A549 (cell line): Measurements from ENCODE around the gene FOXO3. TPM values are rescaled to one million over a fixed set of nuclear protein-coding genes. Genes with fewer than 3 reads are reported as not detected.

Experiments
- ATAC-seq, 2 experiments: fragments of 200-7000 bp in 1 of 2; fragments of >200 bp in 1 of 2; cut with Nextera tagmentation in 1 of 2; cut with Tn5 transposase in 1 of 2; 3 replicates each; pipeline versions ENCODE4 v1.8.0 to v1.9.1; 2018 to 2020; ENCODE audit warnings: mild to moderate bottlenecking in 1 of 2, moderate library complexity in 1 of 2
- CTCF ChIA-PET: fragments of 300-600 bp; sonication (Branson Sonifier 250); formaldehyde crosslinking; extraction: SDS; loops from one replicate; lab custom pipeline; 2021; ENCODE audit warnings: antibody characterized with exemption, inconsistent platforms; lab: Yijun Ruan, JAX
- POLR2A ChIA-PET: fragments of 350-600 bp; formaldehyde crosslinking; extraction: SDS; loops from one replicate; lab custom pipeline; 2021; ENCODE audit warnings: antibody characterized with exemption, inconsistent platforms; lab: Yijun Ruan, JAX
- DNase-seq, 2 experiments: peaks; one replicate each; pipeline versions ENCODE4 v3.0.0 to v3.0.0-alpha.2; 2011 to 2016; ENCODE audit warnings: low read depth in 1 of 2, low spot score in 1 of 2
- FAIRE-seq: peaks from 2 replicates; lab custom pipeline; 2011; peaks lifted over from hg19 to GRCh38; lab: Jason Lieb, UNC
- H3K27ac ChIP-seq, 2 experiments: fragments of >200 bp; sonication (Bioruptor Twin); formaldehyde crosslinking; 3 replicates each; pipeline ENCODE4 v1.5.1; 2016 to 2017
- H3K4me1 ChIP-seq: fragments of >200 bp; sonication (Bioruptor Twin); formaldehyde crosslinking; 3 replicates; pipeline ENCODE4 v1.6.1; 2016
- H3K4me2 ChIP-seq: fragments of >200 bp; sonication (Bioruptor Twin); formaldehyde crosslinking; 3 replicates; pipeline ENCODE4 v1.6.1; 2016
- H3K4me3 ChIP-seq: fragments of >200 bp; sonication (Bioruptor Twin); formaldehyde crosslinking; 3 replicates; pipeline ENCODE4 v1.5.1; 2016
- H3K9me3 ChIP-seq: fragments of >200 bp; sonication (Bioruptor Twin); formaldehyde crosslinking; 3 replicates; pipeline ENCODE4 v1.6.1; 2016
- CBX8 ChIP-seq: fragments of 200-600 bp; sonication (generic); IDR thresholded peaks from 2 replicates; pipeline ENCODE4 v1.6.1; 2016
- CHD2 ChIP-seq: fragments of 150-350 bp; IDR thresholded peaks from 2 replicates; pipeline ENCODE4 v1.6.1; 2014; ENCODE audit warnings: low read length; ENCODE audit not compliant: partially characterized antibody
- ESRRA ChIP-seq: fragments of 150-350 bp; IDR thresholded peaks from 2 replicates; pipeline ENCODE4 v1.6.1; 2014; ENCODE audit warnings: mild to moderate bottlenecking, low read length, borderline replicate concordance
- FOSL2 ChIP-seq, 2 experiments: fragments of 450-650 bp in 1 of 2; fragments of >200 bp in 1 of 2; sonication (Bioruptor Twin) in 1 of 2; formaldehyde crosslinking; IDR thresholded peaks; 2 replicates each; pipeline versions ENCODE4 v1.5.0 to v1.6.1; 2016 to 2020; ENCODE audit warnings: mild to moderate bottlenecking in 1 of 2, moderate library complexity in 1 of 2
- HOXA7 ChIP-seq: fragments of 250-450 bp; sonication (Bioruptor Pico); IDR thresholded peaks from 2 replicates; pipeline ENCODE4 v1.5.0; 2020; ENCODE audit warnings: mild to moderate bottlenecking, moderate library complexity
- HOXB13 ChIP-seq: fragments of 250-450 bp; sonication (Bioruptor Pico); IDR thresholded peaks from 2 replicates; pipeline ENCODE4 v1.5.0; 2020; ENCODE audit warnings: low read depth, mild to moderate bottlenecking, moderate library complexity
- MAFK ChIP-seq: fragments of 450-650 bp; IDR thresholded peaks from 2 replicates; pipeline ENCODE4 v1.6.1; 2014; ENCODE audit not compliant: partially characterized antibody
- POLR2AphosphoS2 ChIP-seq: conservative IDR thresholded peaks from 2 replicates; pipeline ENCODE4 v1.6.1; 2012; ENCODE audit warnings: low read length, improper control_type of control experiment, inconsistent platforms
- RAD21 ChIP-seq, 2 experiments: fragments of >200 bp in 1 of 2; sonication (Bioruptor Twin) in 1 of 2; formaldehyde crosslinking in 1 of 2; IDR thresholded peaks in 1 of 2; conservative IDR thresholded peaks in 1 of 2; 2 replicates in 1 of 2; 3 replicates in 1 of 2; pipeline ENCODE4 v1.6.1; 2012 to 2018; ENCODE audit warnings: inconsistent platforms in 1 of 2
- SMC3 ChIP-seq: fragments of >200 bp; sonication (Bioruptor Twin); formaldehyde crosslinking; IDR thresholded peaks from 3 replicates; pipeline ENCODE4 v1.6.1; 2018; ENCODE audit warnings: inconsistent platforms
- TFCP2L1 ChIP-seq: fragments of 250-450 bp; sonication (Bioruptor Pico); IDR thresholded peaks from 2 replicates; pipeline ENCODE4 v1.5.0; 2021; ENCODE audit warnings: mild to moderate bottlenecking
- TP53 ChIP-seq: fragments of 250-450 bp; sonication (Bioruptor Pico); IDR thresholded peaks from 2 replicates; pipeline ENCODE4 v1.5.0; 2021; ENCODE audit warnings: mild to moderate bottlenecking, moderate library complexity
- ZC3H11A ChIP-seq: fragments of 450-650 bp; IDR thresholded peaks from 2 replicates; pipeline ENCODE4 v1.6.1; 2014; ENCODE audit warnings: antibody characterized with exemption, mild to moderate bottlenecking
- ZSCAN20 ChIP-seq: fragments of 250-450 bp; sonication (Bioruptor Pico); IDR thresholded peaks from 2 replicates; pipeline ENCODE4 v1.8.0; 2022; ENCODE audit warnings: mild to moderate bottlenecking, moderate library complexity
- WGBS: methylation state at CpG from one replicate; pipeline ENCODE4 v1.1.6; 2017; ENCODE audit errors: missing lambda C conversion rate; 5-methylcytosine and 5-hydroxymethylcytosine counted together
- polyA plus RNA-seq, 4 experiments: library from polyadenylated mRNA; depleted of rRNA in 3 of 4; stranded (reverse); fragments of >200 nt; fragmentation: RNase III in 1 of 4; extraction: RNeasy Plus Mini Kit Qiagen cat#74134 plus additional on column Dnase treatment in 1 of 4; gene quantifications; 2 replicates in 3 of 4; 3 replicates in 1 of 4; pipeline ENCODE4 v1.2.3, GENCODE V29; 2011 to 2017
- TF ChIP-seq, protein P1 (sequence below): fragments of >200 bp; sonication (Bioruptor Twin); formaldehyde crosslinking; IDR thresholded peaks from 3 replicates; pipeline ENCODE4 v1.5.1; 2016
- TF ChIP-seq, protein P2 (sequence below): fragments of >200 bp; sonication (Bioruptor Twin); formaldehyde crosslinking; IDR thresholded peaks from 2 replicates; pipeline ENCODE4 v1.6.1; 2016
- TF ChIP-seq, protein P3 (sequence below): fragments of 250-450 bp; sonication (Bioruptor Pico); IDR thresholded peaks from 2 replicates; pipeline ENCODE4 v1.5.0; 2020; ENCODE audit warnings: low read depth, mild to moderate bottlenecking, moderate library complexity
- TF ChIP-seq, protein P4 (sequence below): IDR thresholded peaks from 2 replicates; pipeline ENCODE4 v1.6.1; 2012; ENCODE audit warnings: low read depth, borderline replicate concordance
- TF ChIP-seq, protein P5 (sequence below): IDR thresholded peaks from 2 replicates; pipeline ENCODE4 v1.6.1; 2012

Gene FOXO3
- polyA plus RNA-seq, 2 of the 4 experiments (the other 2 are of a cell fraction), result 4.6 to 7.5 TPM

DNA sequence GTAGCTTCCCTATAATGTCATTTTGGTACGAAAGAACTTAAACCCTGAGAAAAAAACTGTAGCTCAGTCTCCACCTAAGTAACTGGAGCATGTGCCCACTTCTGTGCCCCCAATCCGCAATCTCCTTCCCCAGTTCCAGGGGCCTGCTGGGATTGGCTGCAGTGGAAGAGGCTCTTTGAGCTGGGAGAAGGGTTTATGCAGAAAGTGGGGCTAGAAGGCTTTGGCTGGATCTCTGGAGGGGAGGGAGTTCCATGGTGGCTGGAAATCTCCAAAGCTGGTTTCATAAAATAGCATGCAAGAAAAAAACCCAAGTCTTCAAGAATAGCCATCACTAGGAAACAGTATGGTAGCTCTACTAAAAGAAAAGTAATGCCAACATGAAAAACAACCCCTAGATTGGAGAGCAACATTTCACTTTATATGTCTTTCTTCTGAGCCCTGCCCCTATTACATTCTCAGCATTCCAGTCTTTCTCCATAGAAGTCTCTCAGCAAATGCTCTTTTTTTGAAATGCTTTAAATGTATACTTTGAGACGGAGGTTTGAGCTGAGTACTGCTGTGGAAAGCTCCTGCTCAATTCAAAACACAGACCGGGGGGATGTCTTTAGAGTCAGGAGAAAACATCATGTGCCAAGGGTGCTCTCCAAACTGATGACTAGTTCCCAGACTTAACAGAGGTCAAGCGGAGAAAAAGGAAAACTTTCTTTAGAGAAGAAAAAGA, 36.0 kb upstream of the FOXO3 start:
- POLR2A ChIA-PET, result no interaction called here
- WGBS, result 79% methylated on average over 5 of the region's 5 CpGs

DNA sequence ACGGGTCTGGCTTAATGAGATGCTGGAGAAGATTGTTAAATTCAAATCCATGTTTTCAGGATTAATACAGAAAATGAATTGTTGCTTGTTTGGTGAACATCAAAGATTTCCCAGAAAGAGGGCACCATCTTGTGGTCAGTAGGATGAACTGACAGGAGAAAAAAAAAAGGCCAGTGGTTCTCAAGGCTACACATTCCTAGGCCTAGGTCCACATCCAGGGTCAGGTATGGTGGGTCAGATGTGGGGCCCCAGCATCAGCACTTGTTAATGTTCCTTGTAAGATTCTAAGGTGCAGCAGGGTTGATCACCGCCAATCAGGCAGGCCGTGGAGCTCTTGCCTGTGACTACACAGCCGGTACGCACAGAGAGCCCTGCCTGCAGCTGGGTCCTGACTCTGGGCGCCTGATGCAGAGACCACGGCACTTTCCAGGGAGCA, 34.0 kb upstream of the FOXO3 start:
- ChIA-PET CTCF (interaction anchor here (0.7 to 2.3 kb wide), 7 partner anchors 14 to 549 kb away, joined by 3 to 8 read pairs (median 4); no protein-coding TSS in a partner anchor), POLR2A (no interaction called here)
- no peaks in the 10 kb centered on the region for H3K9me3 ChIP-seq
- 63% methylated on average over 7 of the region's 7 CpGs for WGBS
- FAIRE-seq (no peak), ATAC-seq (peak in 1 of 2 experiments; percentile 65; a peak in 3 of 6 replicates), DNase-seq (peak; percentile 28 to 41)
- H3K4me1 ChIP-seq, result no peaks in the 10 kb centered on the region
- no peak overlapping the region for H3K27ac ChIP-seq
- TF ChIP-seq HOXA7 (CRISPR knock-in tag) (no peak), RAD21 (conservative IDR thresholded peaks at IDR 0.05 in 1 of 2, IDR thresholded peaks at IDR 0.05 in 1 of 2) (peak; percentile 72 to 80), SMC3 (peak; percentile 59)
- TF ChIP-seq, protein P1, sequence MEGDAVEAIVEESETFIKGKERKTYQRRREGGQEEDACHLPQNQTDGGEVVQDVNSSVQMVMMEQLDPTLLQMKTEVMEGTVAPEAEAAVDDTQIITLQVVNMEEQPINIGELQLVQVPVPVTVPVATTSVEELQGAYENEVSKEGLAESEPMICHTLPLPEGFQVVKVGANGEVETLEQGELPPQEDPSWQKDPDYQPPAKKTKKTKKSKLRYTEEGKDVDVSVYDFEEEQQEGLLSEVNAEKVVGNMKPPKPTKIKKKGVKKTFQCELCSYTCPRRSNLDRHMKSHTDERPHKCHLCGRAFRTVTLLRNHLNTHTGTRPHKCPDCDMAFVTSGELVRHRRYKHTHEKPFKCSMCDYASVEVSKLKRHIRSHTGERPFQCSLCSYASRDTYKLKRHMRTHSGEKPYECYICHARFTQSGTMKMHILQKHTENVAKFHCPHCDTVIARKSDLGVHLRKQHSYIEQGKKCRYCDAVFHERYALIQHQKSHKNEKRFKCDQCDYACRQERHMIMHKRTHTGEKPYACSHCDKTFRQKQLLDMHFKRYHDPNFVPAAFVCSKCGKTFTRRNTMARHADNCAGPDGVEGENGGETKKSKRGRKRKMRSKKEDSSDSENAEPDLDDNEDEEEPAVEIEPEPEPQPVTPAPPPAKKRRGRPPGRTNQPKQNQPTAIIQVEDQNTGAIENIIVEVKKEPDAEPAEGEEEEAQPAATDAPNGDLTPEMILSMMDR, result peak; percentile 67
- no peak overlapping the region for H3K4me2 ChIP-seq
- H3K4me3 ChIP-seq, result no peak overlapping the region

More for the DNA sequence above, 36.0 kb upstream of the FOXO3 start:
- no peak for TF ChIP-seq POLR2AphosphoS2
- TF ChIP-seq, protein P2, sequence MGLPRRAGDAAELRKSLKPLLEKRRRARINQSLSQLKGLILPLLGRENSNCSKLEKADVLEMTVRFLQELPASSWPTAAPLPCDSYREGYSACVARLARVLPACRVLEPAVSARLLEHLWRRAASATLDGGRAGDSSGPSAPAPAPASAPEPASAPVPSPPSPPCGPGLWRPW, result no peak
- TF ChIP-seq FOSL2 (IDR thresholded peaks at IDR 0.05), result no peak
- no peak for TF ChIP-seq FOSL2 (CRISPR knock-in tag; IDR thresholded peaks at IDR 0.05)
- TF ChIP-seq ZSCAN20 (CRISPR knock-in tag), result no peak
- TF ChIP-seq TFCP2L1 (CRISPR knock-in tag), result no peak
- TF ChIP-seq, protein P3, sequence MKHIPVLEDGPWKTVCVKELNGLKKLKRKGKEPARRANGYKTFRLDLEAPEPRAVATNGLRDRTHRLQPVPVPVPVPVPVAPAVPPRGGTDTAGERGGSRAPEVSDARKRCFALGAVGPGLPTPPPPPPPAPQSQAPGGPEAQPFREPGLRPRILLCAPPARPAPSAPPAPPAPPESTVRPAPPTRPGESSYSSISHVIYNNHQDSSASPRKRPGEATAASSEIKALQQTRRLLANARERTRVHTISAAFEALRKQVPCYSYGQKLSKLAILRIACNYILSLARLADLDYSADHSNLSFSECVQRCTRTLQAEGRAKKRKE (CRISPR knock-in tag), result no peak
- no peak for TF ChIP-seq ESRRA
- no peak for TF ChIP-seq TP53 (CRISPR knock-in tag)
- TF ChIP-seq CHD2, result no peak
- TF ChIP-seq RAD21 (conservative IDR thresholded peaks at IDR 0.05 in 1 of 2, IDR thresholded peaks at IDR 0.05 in 1 of 2), result no peak
- TF ChIP-seq HOXB13 (CRISPR knock-in tag), result no peak
- TF ChIP-seq, protein P4, sequence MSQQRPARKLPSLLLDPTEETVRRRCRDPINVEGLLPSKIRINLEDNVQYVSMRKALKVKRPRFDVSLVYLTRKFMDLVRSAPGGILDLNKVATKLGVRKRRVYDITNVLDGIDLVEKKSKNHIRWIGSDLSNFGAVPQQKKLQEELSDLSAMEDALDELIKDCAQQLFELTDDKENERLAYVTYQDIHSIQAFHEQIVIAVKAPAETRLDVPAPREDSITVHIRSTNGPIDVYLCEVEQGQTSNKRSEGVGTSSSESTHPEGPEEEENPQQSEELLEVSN, result no peak
- no peak for TF ChIP-seq MAFK
- no peak for TF ChIP-seq ZC3H11A
- TF ChIP-seq, protein P5, sequence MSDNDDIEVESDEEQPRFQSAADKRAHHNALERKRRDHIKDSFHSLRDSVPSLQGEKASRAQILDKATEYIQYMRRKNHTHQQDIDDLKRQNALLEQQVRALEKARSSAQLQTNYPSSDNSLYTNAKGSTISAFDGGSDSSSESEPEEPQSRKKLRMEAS, result no peak
- TF ChIP-seq CBX8, result no peak
- TF ChIP-seq HOXA7 (CRISPR knock-in tag), result no peak
- FAIRE-seq (no peak), ATAC-seq (no peak), DNase-seq (no peak)
- Histone ChIP-seq H3K4me2 (no peak overlapping the region), H3K4me1 (no peaks in the 10 kb centered on the region), H3K9me3 (no peaks in the 10 kb centered on the region), H3K4me3 (no peak overlapping the region), H3K27ac (no peak overlapping the region)
- CTCF ChIA-PET, result interaction anchor here (1.0 to 3.0 kb wide), 7 partner anchors 18 to 547 kb away, joined by 3 to 26 read pairs (median 3); no protein-coding TSS in a partner anchor
